ENCODE measurements around the gene NPAS2. TPM values are rescaled to one million over a fixed set of nuclear protein-coding genes. Genes with fewer than 3 reads are reported as not detected.

The NPAS2 gene
- total RNA-seq, 5 donors from 2014 or later (not counting 1 experiment from before 2014, with no cell fraction given), result 3.5 to 9.5 (median 4.4) TPM

DNA sequence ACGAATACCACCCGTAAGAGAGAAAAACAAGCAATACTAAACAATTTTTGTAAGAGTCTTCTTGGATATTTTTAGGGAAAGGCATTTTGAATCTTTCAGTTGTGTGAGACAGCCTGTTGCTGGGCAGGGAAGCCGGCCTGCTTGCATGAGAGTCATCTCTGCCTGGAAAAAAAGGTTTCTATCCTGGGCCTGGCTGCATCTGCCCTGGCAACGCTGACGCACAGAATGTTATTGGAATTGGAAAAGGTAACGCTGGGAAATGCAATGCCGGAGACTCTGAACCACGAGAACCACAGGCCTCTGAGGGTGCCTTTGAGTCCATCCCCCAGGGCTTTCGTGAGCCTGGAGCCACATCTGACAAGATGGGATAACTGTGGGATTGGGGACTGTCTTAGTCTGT, 17.9 kb upstream of the NPAS2 start:
- H3K4me1 Mint-ChIP-seq, result no peaks in the 10 kb centered on the region
- ChIA-PET POLR2A (interaction anchor here in 1 of 2 donors (0.6 kb wide), 1 partner anchor 74 kb away, joined by 3 read pairs; no protein-coding TSS in a partner anchor), CTCF (no interaction called here)
- H3K27me3 Mint-ChIP-seq, result peaks cover 4 to 5% of the 10 kb centered on the region in 2 donors
- WGBS (ENCODE audit: insufficient coverage), result 88% methylated on average over 6 of the region's 9 CpGs
- ATAC-seq (replicated peaks in 1 of 4) (no peak), DNase-seq (no peak)
- Histone ChIP-seq H3K27ac (ENCODE audit: low read length) (no peak overlapping the region), H3K27me3 (replicated peaks in 1 of 2; ENCODE audit: control insufficient read depth in 2 of 2, extremely low read depth in 1 of 2, insufficient read depth in 2 of 2, low read length in 1 of 2) (peaks cover 0 to 8% of the 10 kb centered on the region in 2 experiments), H3K36me3 (ENCODE audit: control insufficient read depth in 2 of 2, extremely low read depth in 1 of 2, insufficient read depth in 1 of 2, low read length in 1 of 2) (no peaks in the 10 kb centered on the region), H3K4me1 (ENCODE audit: control insufficient read depth in 1 of 2, extremely low read depth in 1 of 2, insufficient read depth in 2 of 2, low read length in 2 of 2) (no peaks in the 10 kb centered on the region), H3K9me3 (no peaks in the 10 kb centered on the region), H3K4me3 (ENCODE audit: control insufficient read depth in 1 of 2, extremely low read depth in 1 of 2, low read length in 1 of 2) (no peak overlapping the region)
- H3K9me3 Mint-ChIP-seq, result no peaks in the 10 kb centered on the region
- no peak overlapping the region for H3K4me3 Mint-ChIP-seq
- H3K36me3 Mint-ChIP-seq, result no peaks in the 10 kb centered on the region
- H3K27ac Mint-ChIP-seq, result no peak overlapping the region

GRCh38 chr2:100803334-100803733, 16.6 kb upstream of the NPAS2 start:
- WGBS (ENCODE audit: insufficient coverage), result 93% methylated on average over 3 of the region's 6 CpGs
- Mint-ChIP-seq H3K36me3 (no peaks in the 10 kb centered on the region), H3K9me3 (no peaks in the 10 kb centered on the region), H3K4me1 (no peaks in the 10 kb centered on the region), H3K27ac (no peak overlapping the region), H3K4me3 (no peak overlapping the region), H3K27me3 (peaks cover 4 to 7% of the 10 kb centered on the region in 2 donors)
- Histone ChIP-seq H3K27ac (ENCODE audit: low read length) (no peak overlapping the region), H3K4me3 (ENCODE audit: control insufficient read depth in 1 of 2, extremely low read depth in 1 of 2, low read length in 1 of 2) (no peak overlapping the region), H3K9me3 (no peaks in the 10 kb centered on the region), H3K4me1 (ENCODE audit: control insufficient read depth in 1 of 2, extremely low read depth in 1 of 2, insufficient read depth in 2 of 2, low read length in 2 of 2) (no peaks in the 10 kb centered on the region), H3K36me3 (ENCODE audit: control insufficient read depth in 2 of 2, extremely low read depth in 1 of 2, insufficient read depth in 1 of 2, low read length in 1 of 2) (no peaks in the 10 kb centered on the region), H3K27me3 (replicated peaks in 1 of 2; ENCODE audit: control insufficient read depth in 2 of 2, extremely low read depth in 1 of 2, insufficient read depth in 2 of 2, low read length in 1 of 2) (peaks cover 0 to 7% of the 10 kb centered on the region in 2 experiments)
- DNase-seq, result no peak
- ATAC-seq (replicated peaks in 1 of 4), result no peak
- POLR2A ChIA-PET, result no interaction called here
- CTCF ChIA-PET, result no interaction called here

DNA sequence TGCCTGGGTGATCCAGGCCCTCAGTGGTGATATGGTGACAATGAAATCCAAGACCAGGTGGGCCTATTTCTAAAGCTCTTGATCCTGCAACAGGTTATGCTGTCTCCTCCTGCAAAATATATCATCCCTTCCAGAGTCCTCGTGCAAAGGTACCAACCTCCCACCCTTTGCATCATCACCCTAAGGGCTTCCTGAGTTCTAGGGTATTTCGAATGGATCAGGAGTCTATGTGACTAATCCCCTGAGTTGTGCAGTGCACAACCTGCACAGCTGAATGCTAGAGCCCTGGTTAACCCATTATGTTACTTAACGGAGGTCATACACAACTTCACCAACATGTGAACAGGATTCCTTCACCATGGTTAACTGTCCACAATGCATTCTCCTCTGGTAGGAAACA, 13.4 kb upstream of the NPAS2 start:
- H3K4me3 ChIP-seq (ENCODE audit: control insufficient read depth in 1 of 2, extremely low read depth in 1 of 2, low read length in 1 of 2), result no peak overlapping the region
- 100% methylated on average over 1 of the region's 3 CpGs for WGBS (ENCODE audit: insufficient coverage)
- ChIA-PET POLR2A (no interaction called here), CTCF (no interaction called here)
- H3K9me3 Mint-ChIP-seq, result peaks cover 0 to 4% (median 0%) of the 10 kb centered on the region in 3 donors
- ATAC-seq (replicated peaks in 1 of 4) (no peak), DNase-seq (no peak)
- no peak overlapping the region for H3K4me3 Mint-ChIP-seq
- no peaks in the 10 kb centered on the region for H3K36me3 Mint-ChIP-seq
- H3K27ac Mint-ChIP-seq, result no peak overlapping the region
- peaks cover 2 to 7% of the 10 kb centered on the region in 2 donors for H3K27me3 Mint-ChIP-seq
- peaks cover 2 to 4% (median 3%) of the 10 kb centered on the region in 3 donors for H3K4me1 Mint-ChIP-seq
- H3K36me3 ChIP-seq (ENCODE audit: control insufficient read depth in 2 of 2, extremely low read depth in 1 of 2, insufficient read depth in 1 of 2, low read length in 1 of 2), result no peaks in the 10 kb centered on the region
- H3K27me3 ChIP-seq (replicated peaks in 1 of 2; ENCODE audit: control insufficient read depth in 2 of 2, extremely low read depth in 1 of 2, insufficient read depth in 2 of 2, low read length in 1 of 2), result no peaks in the 10 kb centered on the region
- no peak overlapping the region for H3K27ac ChIP-seq (ENCODE audit: low read length)
- H3K9me3 ChIP-seq, result no peaks in the 10 kb centered on the region
- H3K4me1 ChIP-seq (ENCODE audit: control insufficient read depth in 1 of 2, extremely low read depth in 1 of 2, insufficient read depth in 2 of 2, low read length in 2 of 2), result peaks cover 0 to 1% of the 10 kb centered on the region in 2 experiments

DNA sequence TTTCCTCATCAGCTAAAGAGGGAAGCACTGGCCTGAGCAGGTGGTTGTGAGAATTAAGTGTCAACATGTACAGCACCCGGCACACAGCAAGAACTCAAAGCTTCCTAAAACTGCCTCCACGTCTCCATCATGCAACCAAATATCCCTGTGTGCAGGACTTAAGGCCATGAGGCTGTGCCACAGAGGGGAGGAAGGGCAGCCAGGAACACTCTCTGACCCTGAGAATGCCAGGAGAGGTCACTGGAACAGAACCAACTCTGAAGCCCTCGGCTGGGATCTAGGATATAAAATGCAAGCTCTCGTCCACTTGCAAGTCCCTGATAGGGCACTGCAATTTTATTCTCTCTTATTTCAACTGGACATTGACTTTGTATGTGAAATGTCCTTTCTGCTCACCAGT, 12.2 kb upstream of the NPAS2 start:
- Mint-ChIP-seq H3K27me3 (peaks cover 2 to 13% of the 10 kb centered on the region in 2 donors), H3K36me3 (no peaks in the 10 kb centered on the region), H3K4me3 (no peak overlapping the region), H3K9me3 (peaks cover 0 to 4% (median 0%) of the 10 kb centered on the region in 3 donors), H3K27ac (no peak overlapping the region), H3K4me1 (peaks cover 11 to 15% (median 12%) of the 10 kb centered on the region in 3 donors)
- no peaks in the 10 kb centered on the region for H3K9me3 ChIP-seq
- WGBS (ENCODE audit: insufficient coverage), result 83% methylated on average over 1 of the region's 4 CpGs
- CTCF ChIA-PET, result interaction anchor here in 1 of 2 donors (0.7 kb wide), 1 partner anchor 163 kb away, joined by 4 read pairs; no protein-coding TSS in a partner anchor
- DNase-seq, result no peak
- POLR2A ChIA-PET, result interaction anchor here in 1 of 2 donors (0.6 to 0.7 kb wide), 2 partner anchors 644 to 924 kb away, joined by 4 to 8 read pairs; no protein-coding TSS in a partner anchor
- no peaks in the 10 kb centered on the region for H3K27me3 ChIP-seq (replicated peaks in 1 of 2; ENCODE audit: control insufficient read depth in 2 of 2, extremely low read depth in 1 of 2, insufficient read depth in 2 of 2, low read length in 1 of 2)
- H3K27ac ChIP-seq (ENCODE audit: low read length), result no peak overlapping the region
- no peaks in the 10 kb centered on the region for H3K36me3 ChIP-seq (ENCODE audit: control insufficient read depth in 2 of 2, extremely low read depth in 1 of 2, insufficient read depth in 1 of 2, low read length in 1 of 2)
- peaks cover 5 to 7% of the 10 kb centered on the region in 2 experiments for H3K4me1 ChIP-seq (ENCODE audit: control insufficient read depth in 1 of 2, extremely low read depth in 1 of 2, insufficient read depth in 2 of 2, low read length in 2 of 2)
- H3K4me3 ChIP-seq (ENCODE audit: control insufficient read depth in 1 of 2, extremely low read depth in 1 of 2, low read length in 1 of 2), result no peak overlapping the region
- no peak for ATAC-seq (replicated peaks in 1 of 4)

GRCh38 chr2:100808582-100808981, 11.4 kb upstream of the NPAS2 start:
- H3K4me1 ChIP-seq (ENCODE audit: control insufficient read depth in 1 of 2, extremely low read depth in 1 of 2, insufficient read depth in 2 of 2, low read length in 2 of 2), result peaks cover 8 to 11% of the 10 kb centered on the region in 2 experiments
- CTCF ChIA-PET, result interaction anchor here in 1 of 2 donors (0.7 kb wide), 1 partner anchor 162 kb away, joined by 4 read pairs; no protein-coding TSS in a partner anchor
- no peaks in the 10 kb centered on the region for H3K36me3 Mint-ChIP-seq

GRCh38 chr2:100809506-100809905, 10.4 kb upstream of the NPAS2 start:
- Histone ChIP-seq H3K9me3 (no peaks in the 10 kb centered on the region), H3K4me3 (ENCODE audit: control insufficient read depth in 1 of 2, extremely low read depth in 1 of 2, low read length in 1 of 2) (no peak overlapping the region), H3K36me3 (ENCODE audit: control insufficient read depth in 2 of 2, extremely low read depth in 1 of 2, insufficient read depth in 1 of 2, low read length in 1 of 2) (no peaks in the 10 kb centered on the region), H3K4me1 (ENCODE audit: control insufficient read depth in 1 of 2, extremely low read depth in 1 of 2, insufficient read depth in 2 of 2, low read length in 2 of 2) (peaks cover 16 to 21% of the 10 kb centered on the region in 2 experiments), H3K27ac (ENCODE audit: low read length) (no peak overlapping the region), H3K27me3 (replicated peaks in 1 of 2; ENCODE audit: control insufficient read depth in 2 of 2, extremely low read depth in 1 of 2, insufficient read depth in 2 of 2, low read length in 1 of 2) (no peaks in the 10 kb centered on the region)
- no peak for DNase-seq
- CTCF ChIA-PET, result interaction anchor here in 1 of 2 donors (0.6 kb wide), 1 partner anchor 186 kb away, joined by 3 read pairs; no protein-coding TSS in a partner anchor
- Mint-ChIP-seq H3K9me3 (peaks cover 0 to 4% (median 0%) of the 10 kb centered on the region in 3 donors), H3K4me1 (peaks cover 25 to 31% (median 30%) of the 10 kb centered on the region in 3 donors), H3K36me3 (no peaks in the 10 kb centered on the region), H3K27me3 (peaks cover 2 to 10% of the 10 kb centered on the region in 2 donors), H3K27ac (no peak overlapping the region), H3K4me3 (no peak overlapping the region)
- ATAC-seq (replicated peaks in 1 of 4), result no peak
- POLR2A ChIA-PET, result no interaction called here
- 83% methylated on average over 2 of the region's 3 CpGs for WGBS (ENCODE audit: insufficient coverage)

More at GRCh38 chr2:100808582-100808981, 11.4 kb upstream of the NPAS2 start:
- no peaks in the 10 kb centered on the region for H3K36me3 ChIP-seq (ENCODE audit: control insufficient read depth in 2 of 2, extremely low read depth in 1 of 2, insufficient read depth in 1 of 2, low read length in 1 of 2)
- Mint-ChIP-seq H3K27me3 (peaks cover 2 to 13% of the 10 kb centered on the region in 2 donors), H3K27ac (no peak overlapping the region), H3K9me3 (peaks cover 0 to 4% (median 0%) of the 10 kb centered on the region in 3 donors), H3K4me3 (no peak overlapping the region), H3K4me1 (peaks cover 17 to 21% (median 20%) of the 10 kb centered on the region in 3 donors)
- DNase-seq (no peak), ATAC-seq (replicated peaks in 1 of 4) (no peak)
- no peaks in the 10 kb centered on the region for H3K27me3 ChIP-seq (replicated peaks in 1 of 2; ENCODE audit: control insufficient read depth in 2 of 2, extremely low read depth in 1 of 2, insufficient read depth in 2 of 2, low read length in 1 of 2)
- no peak overlapping the region for H3K27ac ChIP-seq (ENCODE audit: low read length)
- H3K9me3 ChIP-seq, result no peaks in the 10 kb centered on the region
- WGBS (ENCODE audit: insufficient coverage), result 83% methylated on average over 1 of the region's 4 CpGs
- no peak overlapping the region for H3K4me3 ChIP-seq (ENCODE audit: control insufficient read depth in 1 of 2, extremely low read depth in 1 of 2, low read length in 1 of 2)
- POLR2A ChIA-PET, result interaction anchor here in 1 of 2 donors (0.7 kb wide), 1 partner anchor 643 kb away, joined by 4 read pairs; no protein-coding TSS in a partner anchor

Measured in T-cell (primary cell).